HL-60 (cell line): ENCODE data around the gene CYCS.

Experiments used
- CTCF ChIP-seq: IDR thresholded peaks from one replicate; pipeline ENCODE4 v1.5.1; 2011; ENCODE audit warnings: low read length, control low read depth, inconsistent platforms; ENCODE audit not compliant: insufficient read depth
- GABPA ChIP-seq: IDR thresholded peaks from 2 replicates; pipeline ENCODE4 v1.6.1; 2012; ENCODE audit warnings: low read depth
- POLR2AphosphoS5 ChIP-seq: IDR thresholded peaks from 2 replicates; pipeline ENCODE4 v1.6.1; 2012; ENCODE audit warnings: low read depth
- SPI1 ChIP-seq: IDR thresholded peaks from 2 replicates; pipeline ENCODE4 v1.6.1; 2012; ENCODE audit warnings: low read depth, mild to moderate bottlenecking, borderline replicate concordance

- no peak for TF ChIP-seq CTCF
- TF ChIP-seq SPI1 = no peak
- TF ChIP-seq GABPA = no peak
- TF ChIP-seq POLR2AphosphoS5 = no peak
Measured at GRCh38 chr7:25084821-25085220, 40.2 kb downstream of the CYCS start.
